ENCODE results near the gene MRPL36.

DNA sequence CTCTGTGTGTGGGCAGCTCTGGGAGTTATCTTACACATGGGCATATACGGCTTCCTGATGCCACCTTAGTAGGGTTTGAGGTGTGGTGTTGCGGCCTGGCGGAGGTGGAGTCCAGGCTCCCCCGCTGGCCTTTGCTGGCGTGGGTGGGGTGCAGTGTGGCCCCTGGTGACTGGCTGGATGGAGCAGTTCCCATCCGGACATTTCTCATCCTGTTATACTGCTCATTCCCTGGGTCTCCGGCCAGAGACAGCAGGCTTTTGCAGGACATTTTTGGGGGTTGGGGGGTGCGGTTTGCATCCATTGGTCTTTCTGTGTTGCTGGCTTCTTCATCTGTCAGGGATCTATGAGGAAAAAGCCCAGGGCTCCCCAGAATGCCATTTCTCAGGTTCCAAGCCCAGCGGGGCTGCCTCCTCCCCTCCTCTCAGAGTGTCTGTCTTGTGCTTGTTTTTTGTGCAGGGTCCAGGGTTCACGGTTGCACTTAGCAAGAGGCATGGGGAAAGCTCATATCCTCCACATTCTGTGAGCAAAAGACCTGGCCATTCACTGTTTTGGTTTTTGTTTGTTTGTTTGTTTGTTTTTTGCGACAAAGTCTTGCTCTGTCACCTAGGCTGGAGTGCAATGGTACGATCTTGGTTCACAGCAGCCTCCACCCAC, 23.9 kb upstream of the MRPL36 start:
- TF ChIP-seq, protein P1, sequence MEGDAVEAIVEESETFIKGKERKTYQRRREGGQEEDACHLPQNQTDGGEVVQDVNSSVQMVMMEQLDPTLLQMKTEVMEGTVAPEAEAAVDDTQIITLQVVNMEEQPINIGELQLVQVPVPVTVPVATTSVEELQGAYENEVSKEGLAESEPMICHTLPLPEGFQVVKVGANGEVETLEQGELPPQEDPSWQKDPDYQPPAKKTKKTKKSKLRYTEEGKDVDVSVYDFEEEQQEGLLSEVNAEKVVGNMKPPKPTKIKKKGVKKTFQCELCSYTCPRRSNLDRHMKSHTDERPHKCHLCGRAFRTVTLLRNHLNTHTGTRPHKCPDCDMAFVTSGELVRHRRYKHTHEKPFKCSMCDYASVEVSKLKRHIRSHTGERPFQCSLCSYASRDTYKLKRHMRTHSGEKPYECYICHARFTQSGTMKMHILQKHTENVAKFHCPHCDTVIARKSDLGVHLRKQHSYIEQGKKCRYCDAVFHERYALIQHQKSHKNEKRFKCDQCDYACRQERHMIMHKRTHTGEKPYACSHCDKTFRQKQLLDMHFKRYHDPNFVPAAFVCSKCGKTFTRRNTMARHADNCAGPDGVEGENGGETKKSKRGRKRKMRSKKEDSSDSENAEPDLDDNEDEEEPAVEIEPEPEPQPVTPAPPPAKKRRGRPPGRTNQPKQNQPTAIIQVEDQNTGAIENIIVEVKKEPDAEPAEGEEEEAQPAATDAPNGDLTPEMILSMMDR (IDR thresholded peaks at IDR 0.05): no peak
- no peak for TF ChIP-seq POLR2AphosphoS5 (IDR thresholded peaks at IDR 0.05)
